ENCODE data around the gene C14orf132. TPM values are rescaled to one million over a fixed set of nuclear protein-coding genes. Genes with fewer than 3 reads are reported as not detected.

The C14orf132 gene
- total RNA-seq, 2 donors from 2014 or later: 12.3 to 21.9 TPM

DNA sequence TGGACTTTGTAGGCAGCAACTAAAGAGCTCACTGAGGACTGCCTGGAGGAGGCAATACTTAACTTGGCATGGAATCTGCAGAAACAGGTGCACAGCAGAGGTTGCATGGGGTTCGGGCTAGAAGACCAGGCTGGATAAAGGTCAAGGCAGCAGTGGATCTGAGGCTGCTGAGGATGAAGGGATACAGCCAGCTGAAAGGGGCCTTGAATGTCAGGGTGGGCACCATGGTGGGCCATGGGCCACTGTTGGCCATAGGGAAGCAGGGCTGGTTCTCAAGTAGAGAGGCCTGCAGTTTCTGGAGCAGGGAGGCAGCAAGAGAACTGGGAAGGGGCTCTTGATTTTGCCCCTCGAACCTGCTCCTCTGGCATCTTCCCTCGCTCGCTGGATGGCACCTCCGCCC lies 55.5 kb downstream of the C14orf132 start:
- Mint-ChIP-seq H3K9me3 (no peaks in the 10 kb centered on the region), H3K4me1 (peaks cover 3% of the 10 kb centered on the region)

DNA sequence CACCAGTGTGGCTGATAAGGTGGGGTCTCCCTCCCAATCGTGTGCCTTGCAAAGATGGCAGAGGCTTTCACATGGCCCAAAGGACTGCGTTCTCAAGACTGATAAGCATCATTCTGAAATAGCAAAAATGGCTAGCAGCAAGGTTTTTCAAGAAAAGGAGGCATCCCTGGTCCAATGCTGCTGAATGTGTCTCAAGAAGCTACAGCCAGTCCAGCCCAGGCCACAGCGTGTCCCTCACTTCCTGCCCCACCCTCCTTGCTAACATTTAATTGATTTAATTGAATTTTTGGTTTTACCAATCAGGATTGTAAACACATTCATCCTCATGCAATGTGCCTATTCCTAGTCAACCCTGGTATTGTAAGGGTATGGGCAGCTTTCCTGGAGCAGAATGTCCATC lies 55.9 kb downstream of the C14orf132 start:
- Histone ChIP-seq H3K27me3 (ENCODE audit: control insufficient read depth, insufficient read depth, low read length, poor library complexity, severe bottlenecking) (no peaks in the 10 kb centered on the region), H3K27ac (ENCODE audit: low read depth, low read length) (peak overlapping the region; percentile 66), H3K4me1 (ENCODE audit: control insufficient read depth, insufficient read depth, low read length) (no peaks in the 10 kb centered on the region), H3K36me3 (ENCODE audit: control insufficient read depth, insufficient read depth, low read length) (no peaks in the 10 kb centered on the region), H3K9me3 (ENCODE audit: control insufficient read depth, low read length) (no peaks in the 10 kb centered on the region), H3K9ac (ENCODE audit: extremely low read depth, low read length, poor library complexity, severe bottlenecking) (no peak overlapping the region), H3K4me3 (ENCODE audit: low read length) (no peak overlapping the region)
- no peaks in the 10 kb centered on the region for H3K27me3 Mint-ChIP-seq (ENCODE audit: insufficient read depth)
- TF ChIP-seq, protein P1, sequence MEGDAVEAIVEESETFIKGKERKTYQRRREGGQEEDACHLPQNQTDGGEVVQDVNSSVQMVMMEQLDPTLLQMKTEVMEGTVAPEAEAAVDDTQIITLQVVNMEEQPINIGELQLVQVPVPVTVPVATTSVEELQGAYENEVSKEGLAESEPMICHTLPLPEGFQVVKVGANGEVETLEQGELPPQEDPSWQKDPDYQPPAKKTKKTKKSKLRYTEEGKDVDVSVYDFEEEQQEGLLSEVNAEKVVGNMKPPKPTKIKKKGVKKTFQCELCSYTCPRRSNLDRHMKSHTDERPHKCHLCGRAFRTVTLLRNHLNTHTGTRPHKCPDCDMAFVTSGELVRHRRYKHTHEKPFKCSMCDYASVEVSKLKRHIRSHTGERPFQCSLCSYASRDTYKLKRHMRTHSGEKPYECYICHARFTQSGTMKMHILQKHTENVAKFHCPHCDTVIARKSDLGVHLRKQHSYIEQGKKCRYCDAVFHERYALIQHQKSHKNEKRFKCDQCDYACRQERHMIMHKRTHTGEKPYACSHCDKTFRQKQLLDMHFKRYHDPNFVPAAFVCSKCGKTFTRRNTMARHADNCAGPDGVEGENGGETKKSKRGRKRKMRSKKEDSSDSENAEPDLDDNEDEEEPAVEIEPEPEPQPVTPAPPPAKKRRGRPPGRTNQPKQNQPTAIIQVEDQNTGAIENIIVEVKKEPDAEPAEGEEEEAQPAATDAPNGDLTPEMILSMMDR (conservative IDR thresholded peaks at IDR 0.05): no peak
- H3K36me3 Mint-ChIP-seq (ENCODE audit: low read depth): no peaks in the 10 kb centered on the region
- DNase-seq: peak; percentile 24
- no peaks in the 10 kb centered on the region for H3K9me3 Mint-ChIP-seq
- WGBS, 2 experiments (ENCODE audit: insufficient coverage in 1 of 2, insufficient read length in 1 of 2): 93 to 97% methylated on average over 2 to 3 of the region's 3 CpGs
- H3K4me1 Mint-ChIP-seq: peaks cover 3% of the 10 kb centered on the region
- H3K27ac Mint-ChIP-seq: no peak overlapping the region
- no peak overlapping the region for H3K4me3 Mint-ChIP-seq

More for the DNA sequence above, 55.5 kb downstream of the C14orf132 start:
- no peaks in the 10 kb centered on the region for H3K36me3 Mint-ChIP-seq (ENCODE audit: low read depth)
- no peak overlapping the region for H3K27ac Mint-ChIP-seq
- Histone ChIP-seq H3K4me1 (ENCODE audit: control insufficient read depth, insufficient read depth, low read length) (no peaks in the 10 kb centered on the region), H3K27ac (ENCODE audit: low read depth, low read length) (no peak overlapping the region), H3K27me3 (ENCODE audit: control insufficient read depth, insufficient read depth, low read length, poor library complexity, severe bottlenecking) (no peaks in the 10 kb centered on the region), H3K9me3 (ENCODE audit: control insufficient read depth, low read length) (no peaks in the 10 kb centered on the region), H3K9ac (ENCODE audit: extremely low read depth, low read length, poor library complexity, severe bottlenecking) (no peak overlapping the region), H3K36me3 (ENCODE audit: control insufficient read depth, insufficient read depth, low read length) (no peaks in the 10 kb centered on the region), H3K4me3 (ENCODE audit: low read length) (no peak overlapping the region)
- no peaks in the 10 kb centered on the region for H3K27me3 Mint-ChIP-seq (ENCODE audit: insufficient read depth)
- peak; percentile 29 for DNase-seq
- TF ChIP-seq, protein P1 (conservative IDR thresholded peaks at IDR 0.05): no peak
- H3K4me3 Mint-ChIP-seq: no peak overlapping the region
- 87 to 100% methylated on average over 1 to 5 of the region's 5 CpGs for WGBS, 2 experiments (ENCODE audit: insufficient coverage in 1 of 2, insufficient read length in 1 of 2)

GRCh38 chr14:96095581-96096476 lies 56.7 kb downstream of the C14orf132 start:
- Histone ChIP-seq H3K36me3 (ENCODE audit: control insufficient read depth, insufficient read depth, low read length) (no peaks in the 10 kb centered on the region), H3K9me3 (ENCODE audit: control insufficient read depth, low read length) (no peaks in the 10 kb centered on the region), H3K9ac (ENCODE audit: extremely low read depth, low read length, poor library complexity, severe bottlenecking) (no peak overlapping the region), H3K4me1 (ENCODE audit: control insufficient read depth, insufficient read depth, low read length) (no peaks in the 10 kb centered on the region), H3K4me3 (ENCODE audit: low read length) (no peak overlapping the region), H3K27me3 (ENCODE audit: control insufficient read depth, insufficient read depth, low read length, poor library complexity, severe bottlenecking) (no peaks in the 10 kb centered on the region), H3K27ac (ENCODE audit: low read depth, low read length) (peak overlapping the region; percentile 66)
- H3K27me3 Mint-ChIP-seq (ENCODE audit: insufficient read depth): no peaks in the 10 kb centered on the region
- H3K4me3 Mint-ChIP-seq: no peak overlapping the region
- no peaks in the 10 kb centered on the region for H3K36me3 Mint-ChIP-seq (ENCODE audit: low read depth)
- TF ChIP-seq, protein P1 (conservative IDR thresholded peaks at IDR 0.05): no peak
- H3K27ac Mint-ChIP-seq: no peak overlapping the region
- H3K9me3 Mint-ChIP-seq: no peaks in the 10 kb centered on the region
- 60 to 69% methylated on average over 5 to 16 of the region's 16 CpGs for WGBS, 2 experiments (ENCODE audit: insufficient coverage in 1 of 2, insufficient read length in 1 of 2)
- H3K4me1 Mint-ChIP-seq: peaks cover 2% of the 10 kb centered on the region
- peak; percentile 48 for DNase-seq

Data from endodermal cell (in vitro differentiated cells).